Measurements from ENCODE around the gene DAB1. TPM values are rescaled to one million over a fixed set of nuclear protein-coding genes. Genes with fewer than 3 reads are reported as not detected.

DAB1 gene
- polyA plus RNA-seq, 1 donor from 2014 or later = 11.4 TPM

DNA sequence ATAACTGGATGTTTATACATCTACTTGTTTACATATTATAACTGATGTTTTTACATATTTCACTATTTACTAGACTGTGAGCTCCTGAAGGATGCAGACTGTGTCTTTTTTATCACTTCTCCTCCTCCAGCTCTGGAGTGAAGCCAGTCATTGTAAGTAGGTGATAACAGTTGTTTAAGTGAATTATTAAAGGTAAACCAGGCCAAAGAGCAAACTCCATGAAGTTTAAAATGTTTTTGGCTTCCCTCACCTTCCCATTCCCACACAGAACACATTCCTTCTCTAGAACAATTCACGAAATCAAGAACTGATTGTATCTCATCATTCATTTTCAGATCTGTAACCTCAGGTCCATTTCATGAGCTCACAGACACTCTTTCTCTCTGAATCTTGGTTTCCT is 98.3 kb downstream of the DAB1 start:
- no peak for TF ChIP-seq SMC3 (conservative IDR thresholded peaks at IDR 0.05; ENCODE audit: poor library complexity)
- TF ChIP-seq, protein P1, sequence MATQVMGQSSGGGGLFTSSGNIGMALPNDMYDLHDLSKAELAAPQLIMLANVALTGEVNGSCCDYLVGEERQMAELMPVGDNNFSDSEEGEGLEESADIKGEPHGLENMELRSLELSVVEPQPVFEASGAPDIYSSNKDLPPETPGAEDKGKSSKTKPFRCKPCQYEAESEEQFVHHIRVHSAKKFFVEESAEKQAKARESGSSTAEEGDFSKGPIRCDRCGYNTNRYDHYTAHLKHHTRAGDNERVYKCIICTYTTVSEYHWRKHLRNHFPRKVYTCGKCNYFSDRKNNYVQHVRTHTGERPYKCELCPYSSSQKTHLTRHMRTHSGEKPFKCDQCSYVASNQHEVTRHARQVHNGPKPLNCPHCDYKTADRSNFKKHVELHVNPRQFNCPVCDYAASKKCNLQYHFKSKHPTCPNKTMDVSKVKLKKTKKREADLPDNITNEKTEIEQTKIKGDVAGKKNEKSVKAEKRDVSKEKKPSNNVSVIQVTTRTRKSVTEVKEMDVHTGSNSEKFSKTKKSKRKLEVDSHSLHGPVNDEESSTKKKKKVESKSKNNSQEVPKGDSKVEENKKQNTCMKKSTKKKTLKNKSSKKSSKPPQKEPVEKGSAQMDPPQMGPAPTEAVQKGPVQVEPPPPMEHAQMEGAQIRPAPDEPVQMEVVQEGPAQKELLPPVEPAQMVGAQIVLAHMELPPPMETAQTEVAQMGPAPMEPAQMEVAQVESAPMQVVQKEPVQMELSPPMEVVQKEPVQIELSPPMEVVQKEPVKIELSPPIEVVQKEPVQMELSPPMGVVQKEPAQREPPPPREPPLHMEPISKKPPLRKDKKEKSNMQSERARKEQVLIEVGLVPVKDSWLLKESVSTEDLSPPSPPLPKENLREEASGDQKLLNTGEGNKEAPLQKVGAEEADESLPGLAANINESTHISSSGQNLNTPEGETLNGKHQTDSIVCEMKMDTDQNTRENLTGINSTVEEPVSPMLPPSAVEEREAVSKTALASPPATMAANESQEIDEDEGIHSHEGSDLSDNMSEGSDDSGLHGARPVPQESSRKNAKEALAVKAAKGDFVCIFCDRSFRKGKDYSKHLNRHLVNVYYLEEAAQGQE (IDR thresholded peaks at IDR 0.05; ENCODE audit: borderline replicate concordance) = no peak
- no peak for TF ChIP-seq TAF1 (IDR thresholded peaks at IDR 0.05; ENCODE audit: low read depth)
- TF ChIP-seq RAD21 (conservative IDR thresholded peaks at IDR 0.05) = no peak
- TF ChIP-seq EP300 (conservative IDR thresholded peaks at IDR 0.05; ENCODE audit: poor library complexity, severe bottlenecking) = no peak
- TF ChIP-seq EZH2 (IDR thresholded peaks at IDR 0.05; ENCODE audit: borderline replicate concordance, insufficient read depth, low read length, poor library complexity, severe bottlenecking) = no peak
- no peak for TF ChIP-seq POLR2AphosphoS5 (IDR thresholded peaks at IDR 0.05)
- TF ChIP-seq MXI1 (conservative IDR thresholded peaks at IDR 0.05; ENCODE audit: poor library complexity, severe bottlenecking) = no peak
- TF ChIP-seq, protein P2, sequence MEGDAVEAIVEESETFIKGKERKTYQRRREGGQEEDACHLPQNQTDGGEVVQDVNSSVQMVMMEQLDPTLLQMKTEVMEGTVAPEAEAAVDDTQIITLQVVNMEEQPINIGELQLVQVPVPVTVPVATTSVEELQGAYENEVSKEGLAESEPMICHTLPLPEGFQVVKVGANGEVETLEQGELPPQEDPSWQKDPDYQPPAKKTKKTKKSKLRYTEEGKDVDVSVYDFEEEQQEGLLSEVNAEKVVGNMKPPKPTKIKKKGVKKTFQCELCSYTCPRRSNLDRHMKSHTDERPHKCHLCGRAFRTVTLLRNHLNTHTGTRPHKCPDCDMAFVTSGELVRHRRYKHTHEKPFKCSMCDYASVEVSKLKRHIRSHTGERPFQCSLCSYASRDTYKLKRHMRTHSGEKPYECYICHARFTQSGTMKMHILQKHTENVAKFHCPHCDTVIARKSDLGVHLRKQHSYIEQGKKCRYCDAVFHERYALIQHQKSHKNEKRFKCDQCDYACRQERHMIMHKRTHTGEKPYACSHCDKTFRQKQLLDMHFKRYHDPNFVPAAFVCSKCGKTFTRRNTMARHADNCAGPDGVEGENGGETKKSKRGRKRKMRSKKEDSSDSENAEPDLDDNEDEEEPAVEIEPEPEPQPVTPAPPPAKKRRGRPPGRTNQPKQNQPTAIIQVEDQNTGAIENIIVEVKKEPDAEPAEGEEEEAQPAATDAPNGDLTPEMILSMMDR (IDR thresholded peaks at IDR 0.05; ENCODE audit: poor library complexity, severe bottlenecking) = no peak
- Histone ChIP-seq H3K79me2 (replicated peaks; ENCODE audit: insufficient read depth, low read length) (no peaks in the 10 kb centered on the region), H3K4me2 (ENCODE audit: low read length) (no peak overlapping the region), H2AFZ (ENCODE audit: low read depth, low read length) (no peak overlapping the region), H3K9me3 (ENCODE audit: low read length) (no peaks in the 10 kb centered on the region), H3K4me3 (ENCODE audit: low read length) (no peak overlapping the region), H3F3A (ENCODE audit: insufficient read depth, low read length, poor library complexity, severe bottlenecking) (peaks cover 4% of the 10 kb centered on the region), H3K9me2 (ENCODE audit: insufficient read depth, low read length) (no peaks in the 10 kb centered on the region), H3K36me3 (ENCODE audit: insufficient read depth, low read length) (no peaks in the 10 kb centered on the region), H3K27me3 (ENCODE audit: insufficient read depth, low read depth, low read length) (no peaks in the 10 kb centered on the region), H3K27ac (ENCODE audit: low read length) (no peak overlapping the region), H3K9ac (ENCODE audit: low read length) (no peak overlapping the region), H4K20me1 (ENCODE audit: insufficient read depth) (no peaks in the 10 kb centered on the region)

DNA sequence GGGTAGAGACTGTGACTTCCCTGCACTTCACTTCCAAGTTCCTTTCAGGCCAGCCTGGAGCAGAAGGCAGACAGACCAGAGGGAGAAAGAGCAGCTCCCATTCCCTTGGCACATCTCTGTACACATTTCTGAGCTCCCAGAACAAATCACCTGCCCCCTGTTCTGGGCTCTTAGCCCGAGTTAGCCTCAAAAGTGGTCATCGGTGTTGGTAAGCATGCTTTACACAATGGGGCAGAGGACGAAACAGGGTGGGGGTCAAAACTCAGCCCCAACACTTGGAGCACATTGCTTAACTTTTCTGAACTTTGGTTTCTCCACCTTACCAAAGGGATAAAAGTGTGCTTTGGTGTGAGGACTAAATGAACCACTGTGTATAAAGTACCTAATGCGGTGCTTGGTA is 98.7 kb downstream of the DAB1 start:
- H3K4me3 ChIP-seq (ENCODE audit: low read length) = no peak overlapping the region
- H4K20me1 ChIP-seq (ENCODE audit: insufficient read depth) = no peaks in the 10 kb centered on the region
- H3K27ac ChIP-seq (ENCODE audit: low read length) = no peak overlapping the region
- H3K9me3 ChIP-seq (ENCODE audit: low read length) = no peaks in the 10 kb centered on the region
- peaks cover 4% of the 10 kb centered on the region for H3F3A ChIP-seq (ENCODE audit: insufficient read depth, low read length, poor library complexity, severe bottlenecking)
- H3K27me3 ChIP-seq (ENCODE audit: insufficient read depth, low read depth, low read length) = no peaks in the 10 kb centered on the region
- H3K36me3 ChIP-seq (ENCODE audit: insufficient read depth, low read length) = no peaks in the 10 kb centered on the region
- H2AFZ ChIP-seq (ENCODE audit: low read depth, low read length) = no peak overlapping the region
- no peaks in the 10 kb centered on the region for H3K9me2 ChIP-seq (ENCODE audit: insufficient read depth, low read length)
- no peak overlapping the region for H3K4me2 ChIP-seq (ENCODE audit: low read length)
- TF ChIP-seq EP300 (conservative IDR thresholded peaks at IDR 0.05; ENCODE audit: poor library complexity, severe bottlenecking) (no peak), RAD21 (conservative IDR thresholded peaks at IDR 0.05) (no peak), POLR2AphosphoS5 (IDR thresholded peaks at IDR 0.05) (no peak), MXI1 (conservative IDR thresholded peaks at IDR 0.05; ENCODE audit: poor library complexity, severe bottlenecking) (no peak), SMC3 (conservative IDR thresholded peaks at IDR 0.05; ENCODE audit: poor library complexity) (no peak), EZH2 (IDR thresholded peaks at IDR 0.05; ENCODE audit: borderline replicate concordance, insufficient read depth, low read length, poor library complexity, severe bottlenecking) (no peak), TAF1 (IDR thresholded peaks at IDR 0.05; ENCODE audit: low read depth) (no peak)
- TF ChIP-seq, protein P2 (IDR thresholded peaks at IDR 0.05; ENCODE audit: poor library complexity, severe bottlenecking) = no peak
- TF ChIP-seq, protein P1 (IDR thresholded peaks at IDR 0.05; ENCODE audit: borderline replicate concordance) = no peak
- H3K9ac ChIP-seq (ENCODE audit: low read length) = no peak overlapping the region
- H3K79me2 ChIP-seq (replicated peaks; ENCODE audit: insufficient read depth, low read length) = no peaks in the 10 kb centered on the region

Measured in neural cell (in vitro differentiated cells).